Breast epithelium (tissue), 3 donors: ENCODE measurements around the gene GARIN5A.

Experiments used
- POLR2A ChIP-seq: fragments of 450-650 bp; IDR thresholded peaks from one replicate; pipeline ENCODE4 v1.6.1; 2016; ENCODE audit warnings: antibody characterized with exemption, mild to moderate bottlenecking, moderate library complexity
- TF ChIP-seq, protein P1 (sequence below), 3 donors: fragments of 450-650 bp; IDR thresholded peaks; one replicate each; pipeline ENCODE4 v1.5.1; 2016 to 2017; ENCODE audit warnings: antibody characterized with exemption in 3 of 3, mild to moderate bottlenecking in 3 of 3, moderate library complexity in 3 of 3

DNA sequence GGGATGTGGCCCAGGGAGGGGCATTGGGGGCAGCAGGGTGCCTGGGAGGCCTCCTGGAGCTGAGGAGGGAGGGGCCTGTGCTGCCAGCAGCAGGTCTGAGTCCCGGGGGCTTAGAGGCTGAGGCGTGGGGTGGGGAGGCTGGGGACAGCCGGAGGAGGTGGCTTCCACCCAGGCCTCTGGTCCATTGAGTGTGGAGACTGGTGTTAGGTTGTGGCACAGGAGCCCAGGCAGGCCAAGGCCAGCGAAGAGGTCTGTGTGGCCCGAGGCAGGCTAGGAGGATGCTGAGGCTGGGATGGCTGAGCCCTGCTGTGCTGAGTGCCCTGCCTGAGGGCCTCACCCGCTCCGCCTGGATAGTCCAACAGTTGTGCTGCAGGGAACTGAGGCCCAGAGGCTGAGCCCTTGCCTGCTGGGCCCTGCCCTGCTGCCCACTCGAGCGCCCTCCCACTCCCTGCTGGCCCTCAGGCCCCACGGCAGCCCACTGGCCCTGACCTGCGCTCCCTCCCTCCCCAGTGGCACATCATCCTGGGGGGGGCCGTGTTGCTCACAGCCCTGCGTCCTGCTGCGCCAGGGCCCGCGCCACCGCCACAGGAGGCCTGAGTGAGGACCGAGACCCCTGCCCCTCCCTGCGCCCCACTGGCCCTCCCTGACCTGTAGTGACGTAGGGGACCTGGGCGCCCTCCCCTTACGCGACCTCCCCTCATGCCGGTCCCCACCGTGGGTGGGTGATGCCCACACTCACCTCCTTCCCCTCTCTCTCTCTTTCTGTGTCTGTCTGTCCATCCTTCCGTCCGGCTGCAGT is 4.9 kb upstream of the GARIN5A start:
- TF ChIP-seq, protein P1, sequence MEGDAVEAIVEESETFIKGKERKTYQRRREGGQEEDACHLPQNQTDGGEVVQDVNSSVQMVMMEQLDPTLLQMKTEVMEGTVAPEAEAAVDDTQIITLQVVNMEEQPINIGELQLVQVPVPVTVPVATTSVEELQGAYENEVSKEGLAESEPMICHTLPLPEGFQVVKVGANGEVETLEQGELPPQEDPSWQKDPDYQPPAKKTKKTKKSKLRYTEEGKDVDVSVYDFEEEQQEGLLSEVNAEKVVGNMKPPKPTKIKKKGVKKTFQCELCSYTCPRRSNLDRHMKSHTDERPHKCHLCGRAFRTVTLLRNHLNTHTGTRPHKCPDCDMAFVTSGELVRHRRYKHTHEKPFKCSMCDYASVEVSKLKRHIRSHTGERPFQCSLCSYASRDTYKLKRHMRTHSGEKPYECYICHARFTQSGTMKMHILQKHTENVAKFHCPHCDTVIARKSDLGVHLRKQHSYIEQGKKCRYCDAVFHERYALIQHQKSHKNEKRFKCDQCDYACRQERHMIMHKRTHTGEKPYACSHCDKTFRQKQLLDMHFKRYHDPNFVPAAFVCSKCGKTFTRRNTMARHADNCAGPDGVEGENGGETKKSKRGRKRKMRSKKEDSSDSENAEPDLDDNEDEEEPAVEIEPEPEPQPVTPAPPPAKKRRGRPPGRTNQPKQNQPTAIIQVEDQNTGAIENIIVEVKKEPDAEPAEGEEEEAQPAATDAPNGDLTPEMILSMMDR (IDR thresholded peaks at IDR 0.05) = no peak
- no peak for TF ChIP-seq POLR2A
